HG03103 (cell line): ENCODE data around the gene STAT1.

ENCODE experiments used
- ATAC-seq: cut with Tn5 transposase; IDR thresholded peaks from one replicate; pipeline ENCODE4 v1.9.1; 2021; ENCODE audit warnings: low read depth; ENCODE audit not compliant: unreplicated experiment

STAT1 gene

DNA sequence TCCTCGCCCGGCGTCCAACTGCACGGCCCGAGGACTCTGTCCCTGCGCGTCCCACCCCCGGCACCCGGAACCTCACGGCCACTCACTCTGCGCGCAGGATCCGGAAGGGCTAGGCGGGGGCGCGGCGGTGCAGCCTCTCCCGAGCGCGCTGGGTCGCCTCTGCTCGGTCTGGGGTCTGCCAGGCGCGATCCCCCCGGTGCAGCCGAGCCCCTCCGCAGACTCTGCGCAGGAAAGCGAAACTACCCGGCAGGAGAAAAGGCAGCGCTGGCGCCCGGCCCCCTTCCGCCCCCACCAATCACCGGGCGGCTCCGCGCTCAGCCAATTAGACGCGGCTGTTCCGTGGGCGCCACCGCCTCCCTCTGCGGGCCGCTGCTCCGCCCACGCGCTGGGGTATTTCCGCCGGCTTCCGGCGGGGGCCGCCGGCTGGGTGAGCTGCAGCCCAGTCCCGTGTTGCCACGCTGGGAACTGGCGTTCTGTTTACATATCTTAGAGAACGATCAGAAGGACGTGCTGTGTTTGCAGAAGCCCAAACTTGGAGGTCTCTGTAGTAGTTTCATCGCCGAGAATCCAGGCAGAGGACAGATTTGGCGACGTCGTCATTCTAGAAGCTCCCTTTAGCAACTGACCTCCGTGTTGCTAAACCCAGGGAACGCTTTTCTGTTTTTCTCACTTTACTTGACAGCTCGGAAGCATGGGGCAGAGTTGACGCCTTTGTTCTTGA lies at the start of gene STAT1:
Gene STAT1 (minus strand): TSS at position 240 of the 721 bp plus-strand sequence. CDS start 4,168 bp downstream, outside the sequence.
- peak; percentile 80 for ATAC-seq

DNA sequence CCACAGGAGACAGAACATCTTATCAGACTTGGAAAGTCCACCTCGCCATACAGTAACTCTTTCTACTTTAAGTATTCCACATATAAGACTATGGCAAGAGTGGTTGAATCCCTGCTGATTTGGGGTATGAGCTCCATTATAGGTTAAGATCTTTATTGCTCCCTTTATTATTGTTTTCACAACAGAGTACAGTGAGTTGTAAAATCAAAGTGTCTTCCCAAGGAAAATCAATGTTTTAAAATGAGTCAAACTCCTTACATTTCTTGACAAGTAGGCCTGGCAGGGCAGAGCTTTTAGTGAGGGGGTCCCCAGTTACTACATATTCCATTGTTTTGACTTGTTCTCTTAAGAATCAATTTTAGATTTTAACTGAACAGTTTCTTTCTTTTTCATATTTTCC lies 49.6 kb upstream of the STAT1 start:
- no peak for ATAC-seq

DNA sequence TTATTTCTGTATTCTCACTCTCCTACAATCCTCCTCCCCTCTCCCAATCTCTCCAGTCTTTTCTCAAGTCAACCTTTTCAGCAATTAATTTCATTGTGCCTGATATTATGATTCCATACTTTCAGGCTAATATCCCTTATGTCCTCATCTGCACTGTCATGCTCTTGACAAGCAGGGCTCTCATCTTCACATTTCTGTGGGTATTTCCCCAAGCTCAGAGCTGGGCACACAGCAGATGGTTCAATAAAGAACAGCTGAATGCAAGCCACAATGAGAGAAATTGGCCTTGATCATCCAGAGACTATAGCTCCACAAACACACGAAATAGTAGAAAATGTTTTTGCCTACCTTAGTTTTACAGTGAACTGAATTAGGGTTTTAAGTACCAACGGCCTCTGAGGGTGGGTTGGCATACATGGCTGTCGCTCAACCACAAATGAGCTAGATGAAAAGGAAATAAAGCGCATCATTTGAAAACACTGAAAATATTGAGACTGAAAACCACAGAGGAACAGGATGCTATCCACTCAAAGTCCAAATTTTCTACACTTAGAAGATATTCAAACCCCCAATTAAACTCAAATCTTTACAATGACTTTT lies 47.5 kb upstream of the STAT1 start:
- no peak for ATAC-seq

DNA sequence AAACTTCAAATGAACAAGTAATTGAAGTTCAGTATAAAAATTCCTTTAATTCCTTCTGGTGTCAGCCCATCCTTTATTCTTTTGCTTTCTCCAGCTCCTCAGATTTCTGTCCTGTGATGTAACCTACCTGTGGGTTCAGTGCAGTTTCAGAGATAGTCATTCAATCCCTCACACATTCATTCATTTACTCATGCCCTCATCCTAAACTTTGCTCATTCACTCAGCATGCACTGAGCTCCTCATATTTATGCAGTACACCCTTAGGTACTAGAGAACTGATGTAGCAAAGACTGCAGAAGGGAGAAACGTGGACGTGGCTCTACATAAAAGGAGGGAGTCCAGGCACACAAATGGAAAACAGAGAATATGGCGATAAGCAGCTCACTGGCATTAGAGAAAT lies 45.3 kb upstream of the STAT1 start:
- ATAC-seq: no peak

DNA sequence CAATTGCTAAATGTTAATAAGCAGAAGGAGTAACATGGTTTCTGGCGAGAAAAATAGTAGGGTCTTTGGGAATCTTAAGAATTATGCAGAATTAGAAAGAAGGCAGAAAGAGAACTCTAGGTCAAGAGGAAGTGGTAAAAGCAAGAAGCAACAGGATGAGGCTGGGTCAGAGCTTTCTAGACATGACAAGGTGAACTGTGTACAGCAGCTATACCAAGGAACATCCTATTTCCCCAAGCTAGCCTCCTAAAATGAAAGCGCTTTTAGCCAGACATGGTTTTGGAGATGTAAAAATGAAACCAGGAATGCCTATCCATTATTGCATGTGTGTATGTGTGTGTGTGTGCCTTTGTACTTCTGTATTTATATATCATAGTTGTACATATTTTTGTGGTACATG lies 42.3 kb upstream of the STAT1 start:
- no peak for ATAC-seq

DNA sequence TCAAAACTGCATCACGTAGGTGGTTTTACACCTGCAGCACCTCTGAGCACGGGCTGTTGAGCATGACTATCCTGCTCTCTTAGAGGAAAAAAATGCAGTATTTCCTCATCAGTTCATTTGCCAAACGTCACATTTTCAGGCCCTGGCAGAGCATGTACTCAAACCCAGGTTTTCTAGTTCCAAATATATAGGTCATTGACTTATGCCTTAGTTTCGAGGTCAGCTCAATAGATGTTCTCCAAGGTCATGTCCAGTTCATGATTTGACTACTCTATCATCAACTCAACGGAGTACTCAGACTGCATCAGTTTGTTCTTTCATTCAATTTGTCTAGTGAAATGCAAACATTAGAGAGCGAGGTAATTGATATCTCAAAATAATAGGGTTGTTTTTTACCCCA lies 39.3 kb upstream of the STAT1 start:
- no peak for ATAC-seq

DNA sequence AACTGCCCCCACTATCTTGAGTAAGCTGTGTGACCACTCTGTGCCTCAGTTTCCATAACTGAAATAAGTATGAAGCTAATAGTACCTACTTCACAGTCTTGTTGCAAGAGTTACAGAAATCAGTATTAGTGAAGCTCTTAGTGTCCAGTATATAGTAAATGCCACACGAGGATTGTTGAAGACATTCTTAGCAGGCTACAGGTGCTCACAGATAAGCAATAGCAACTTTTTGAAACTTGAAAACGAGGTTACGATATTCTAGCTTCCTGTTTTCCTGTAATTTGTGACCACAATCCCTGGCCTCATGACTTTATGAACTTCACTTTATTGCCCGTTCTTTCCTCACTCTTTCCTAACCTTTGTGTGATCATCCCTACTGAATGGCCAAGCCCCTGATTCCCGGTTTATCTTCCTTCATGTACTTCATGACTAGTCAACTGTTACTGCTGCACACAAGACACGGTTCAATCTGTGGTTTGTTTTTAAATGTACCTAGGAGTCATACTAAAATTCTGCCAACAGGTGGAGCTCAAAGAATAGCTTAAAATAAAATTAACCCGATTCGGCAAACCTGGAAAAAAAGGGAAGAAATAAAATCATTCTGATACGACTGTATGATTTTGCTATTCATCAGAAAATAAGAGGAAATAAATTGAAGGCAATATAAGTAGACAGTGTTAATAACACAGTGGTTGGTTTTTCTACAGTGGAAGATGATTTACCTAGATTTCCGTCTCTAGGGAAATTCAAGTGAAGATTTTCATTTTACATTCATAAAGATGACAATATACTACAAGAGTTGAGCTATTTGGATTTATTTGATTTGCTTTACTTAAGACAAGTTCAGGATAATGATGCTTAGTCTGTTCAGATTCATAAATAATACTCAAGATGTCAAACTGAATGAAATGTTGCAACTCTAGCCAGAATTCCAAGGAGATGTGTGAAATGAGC lies 38.1 kb upstream of the STAT1 start:
- peak; percentile 51 for ATAC-seq

DNA sequence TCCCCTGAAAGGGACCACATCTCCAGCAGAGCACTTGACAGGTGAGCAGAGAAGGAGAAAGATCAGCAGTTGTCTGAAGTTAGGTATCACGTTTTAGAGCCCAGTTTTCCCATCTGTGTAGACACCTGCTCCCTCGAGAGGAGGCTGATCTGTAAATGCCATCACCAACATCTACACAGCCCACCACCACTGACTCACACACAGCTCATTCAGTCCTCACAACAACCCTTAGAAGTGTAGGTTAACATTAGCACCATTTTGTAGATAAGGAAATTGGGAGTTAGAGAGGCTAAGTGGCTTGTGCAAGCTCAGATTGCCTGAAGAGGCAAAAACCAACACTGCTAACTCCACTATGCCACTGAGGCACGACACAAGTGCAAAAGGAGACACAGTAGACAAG lies 37.2 kb upstream of the STAT1 start:
- ATAC-seq: no peak

DNA sequence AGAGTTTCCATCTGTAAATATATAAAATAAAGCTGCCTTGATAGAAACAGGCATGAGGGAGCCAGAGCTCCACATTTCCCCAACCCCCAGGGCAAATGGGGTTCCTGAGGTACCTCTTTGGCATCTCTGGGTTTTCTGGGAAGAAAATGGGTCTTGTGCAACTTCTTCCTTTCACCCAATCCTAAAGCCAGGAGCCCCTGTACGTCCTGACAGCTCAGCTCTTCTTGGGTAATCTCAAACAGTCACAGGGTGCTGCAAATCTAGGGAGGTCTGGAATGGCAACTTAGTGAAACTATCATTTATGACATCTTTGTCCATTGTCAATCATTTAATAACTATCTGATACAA lies 36.6 kb upstream of the STAT1 start:
- no peak for ATAC-seq

DNA sequence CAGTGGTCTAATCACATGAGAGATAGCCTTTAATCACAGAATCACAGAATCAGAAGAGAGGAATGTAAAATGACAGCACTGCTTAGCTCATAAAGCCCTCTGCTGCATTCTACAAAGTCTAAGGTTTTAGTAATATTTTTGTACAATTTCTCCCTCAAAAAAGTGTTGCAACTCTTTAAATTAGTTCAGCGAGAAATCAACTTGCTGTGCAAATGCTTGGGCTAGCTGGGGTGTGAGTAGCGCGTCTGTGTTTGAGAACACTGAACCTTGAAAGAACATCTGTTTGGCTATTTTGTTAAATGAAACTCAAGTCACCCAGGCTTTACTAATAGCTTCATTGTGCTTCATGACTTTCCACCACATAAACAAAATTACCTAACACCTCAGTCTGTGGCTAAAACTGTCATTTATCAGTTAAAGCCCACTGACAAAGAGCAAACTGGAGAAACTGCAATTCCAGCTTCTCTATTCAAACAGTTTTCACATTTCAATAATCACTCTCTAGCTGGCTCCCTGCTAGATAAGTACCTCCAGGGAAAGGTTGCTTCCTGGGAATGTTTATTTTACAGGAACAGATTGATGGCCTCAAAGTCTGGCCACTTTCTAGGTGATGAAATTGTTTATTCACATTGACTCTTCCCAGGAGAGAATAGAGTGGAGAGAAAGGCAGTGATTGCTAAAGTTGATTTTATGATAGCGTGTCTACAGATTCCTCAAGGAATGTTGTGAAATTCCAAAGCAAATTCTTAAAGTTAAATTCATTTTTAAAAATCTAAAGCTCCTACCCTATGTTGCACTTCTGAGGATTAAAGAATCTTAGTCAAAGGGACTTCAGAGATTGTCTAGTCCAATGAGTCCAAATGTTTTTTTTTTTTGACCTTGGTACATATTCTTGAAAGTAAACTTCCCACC lies 36.0 kb upstream of the STAT1 start:
- no peak for ATAC-seq

DNA sequence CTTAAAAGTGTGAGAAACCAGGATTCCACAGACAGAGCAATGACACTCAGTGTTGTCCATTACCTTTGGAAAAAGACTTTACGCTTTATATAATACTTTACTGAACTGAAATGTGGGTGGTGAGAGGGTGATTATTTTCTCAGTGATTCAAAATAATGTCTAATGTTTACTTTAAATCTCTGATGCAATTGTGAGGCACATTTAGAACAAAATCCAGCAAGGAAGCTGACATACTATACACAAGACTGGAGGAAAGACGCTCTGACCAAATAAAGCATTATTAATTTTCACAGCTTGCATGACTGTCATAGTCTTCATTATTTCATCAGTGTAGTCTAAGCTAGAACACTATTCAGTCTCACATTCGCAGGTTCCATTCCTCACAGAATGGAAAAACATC lies 34.1 kb upstream of the STAT1 start:
- no peak for ATAC-seq

DNA sequence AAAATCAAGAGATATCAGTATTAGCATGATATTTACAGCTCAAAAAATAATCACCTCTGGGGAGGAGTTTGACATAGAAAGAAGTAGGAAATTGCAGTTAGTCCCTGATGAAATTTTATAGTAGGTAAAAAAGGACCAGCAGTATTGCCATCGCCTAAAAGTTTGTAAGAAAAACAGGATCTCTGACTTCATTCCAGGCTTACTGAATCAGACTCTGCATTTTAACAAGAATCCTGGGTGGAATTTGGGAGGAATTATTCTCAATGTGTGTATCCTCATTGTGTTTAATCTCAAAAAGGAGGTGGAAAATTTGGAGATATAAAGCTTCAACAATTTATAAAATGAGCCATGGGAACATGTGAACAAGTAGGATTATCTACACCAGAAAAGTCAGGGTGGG lies 31.2 kb upstream of the STAT1 start:
- no peak for ATAC-seq

DNA sequence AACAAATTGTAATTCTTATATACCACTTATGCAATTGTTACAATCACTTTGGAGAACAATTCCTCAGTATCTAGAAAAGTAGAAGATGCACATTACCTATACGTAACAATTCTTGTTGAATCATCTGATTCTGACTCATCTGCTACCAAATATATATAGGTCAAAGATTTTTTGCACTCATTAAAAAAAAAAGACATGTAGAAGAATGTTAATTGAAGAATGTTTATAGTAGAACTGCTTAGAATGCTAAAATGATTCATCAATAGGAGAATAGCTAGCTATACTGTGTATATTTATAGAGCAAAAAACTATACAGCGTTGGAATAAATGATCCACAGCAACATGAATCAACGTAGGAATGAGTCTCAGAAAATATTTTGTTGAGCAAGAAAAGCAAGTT lies 29.5 kb upstream of the STAT1 start:
- ATAC-seq: no peak

DNA sequence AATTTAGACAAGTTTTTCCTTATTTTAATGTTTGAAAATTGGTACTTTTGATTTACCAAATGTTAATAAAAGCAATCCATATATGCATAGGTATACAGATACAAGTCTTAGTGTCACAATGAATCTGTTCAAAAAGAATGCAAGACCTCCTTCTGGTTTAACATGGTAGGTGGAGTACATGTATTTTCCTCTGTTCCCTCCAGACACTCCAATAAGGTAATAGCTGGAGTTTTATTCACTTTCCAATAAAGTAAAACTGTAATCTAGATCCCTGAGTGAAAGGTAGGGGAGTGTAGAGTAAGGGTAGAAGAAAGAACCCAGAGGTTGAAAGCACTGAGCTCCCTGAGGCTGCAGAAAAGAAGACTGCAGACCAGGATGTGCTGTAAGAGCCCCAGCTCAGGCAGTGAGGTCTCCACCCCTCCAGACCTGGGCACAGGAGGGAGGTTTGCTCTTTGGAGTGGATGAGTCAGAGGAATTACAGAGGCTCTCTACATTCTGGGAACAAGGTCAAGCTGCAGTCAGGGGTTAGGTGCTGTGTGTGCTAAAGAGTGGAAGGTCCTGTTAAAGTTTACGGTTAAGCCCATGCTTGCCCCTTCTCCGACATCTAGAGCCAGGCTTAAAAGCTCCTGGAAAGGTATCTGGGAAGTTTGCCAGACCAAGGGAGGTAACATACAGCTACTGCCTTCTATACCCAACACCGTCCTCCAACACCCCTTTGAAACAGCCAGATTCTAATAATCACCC lies 27.6 kb upstream of the STAT1 start:
- ATAC-seq: no peak

DNA sequence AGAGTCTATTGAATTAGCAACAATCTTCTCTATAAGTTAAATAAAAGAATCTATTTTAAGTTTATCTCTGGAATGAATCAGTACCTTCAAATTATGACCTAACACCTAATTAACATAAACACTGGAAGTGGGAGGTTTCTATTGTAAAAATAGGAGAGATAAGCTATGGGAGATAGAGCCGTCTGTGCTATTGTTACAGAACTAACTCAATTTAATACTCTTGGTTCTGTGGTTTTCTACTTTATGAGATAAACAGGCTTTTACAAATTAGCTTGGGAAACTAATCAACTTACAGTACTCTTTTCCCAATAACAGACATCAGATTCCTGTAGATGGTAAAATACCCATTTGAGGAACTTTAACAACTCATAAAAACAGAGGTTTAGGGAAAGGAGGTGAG lies 25.6 kb upstream of the STAT1 start:
- ATAC-seq: no peak

DNA sequence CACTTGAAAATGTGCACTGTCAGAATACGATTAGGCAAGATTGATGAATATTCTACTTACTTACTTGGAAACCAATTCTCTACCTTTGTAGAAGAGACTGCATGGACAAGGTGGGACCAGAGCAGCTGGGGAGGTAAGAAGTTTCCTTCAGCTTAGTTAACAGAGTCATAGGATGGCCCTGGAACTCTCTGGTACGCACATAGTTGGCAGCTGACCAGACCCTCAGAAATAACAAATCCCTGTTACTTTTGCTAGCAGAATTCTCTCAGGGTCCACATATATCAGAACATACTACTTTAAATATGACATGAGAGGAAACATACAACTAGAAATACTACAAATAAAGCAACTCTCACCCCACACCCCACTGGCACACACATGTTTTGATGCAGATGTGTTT lies 24.8 kb upstream of the STAT1 start:
- no peak for ATAC-seq

DNA sequence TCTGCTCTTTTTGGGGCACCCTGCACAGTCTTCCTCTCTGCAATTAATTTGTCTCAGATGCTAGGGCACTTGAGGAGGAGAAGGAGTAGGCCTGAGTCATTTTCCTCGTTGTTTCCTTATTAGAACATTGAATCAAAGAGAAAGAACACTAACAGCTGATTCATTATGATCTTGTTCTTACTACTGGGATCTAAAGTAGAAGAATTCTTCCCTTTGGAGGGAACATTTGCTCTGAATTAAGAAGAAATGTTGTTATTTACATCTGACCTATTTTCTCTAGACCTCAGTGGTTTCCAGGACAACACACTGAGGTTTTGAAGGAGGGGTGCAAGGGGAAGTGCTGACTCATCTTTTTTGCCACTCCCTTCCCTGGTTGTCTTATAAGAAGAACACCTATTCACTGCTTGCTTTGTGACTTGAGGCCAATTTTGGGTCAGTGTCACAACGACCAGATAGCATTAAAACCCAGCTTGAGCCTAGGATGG lies 24.3 kb upstream of the STAT1 start:
- no peak for ATAC-seq

DNA sequence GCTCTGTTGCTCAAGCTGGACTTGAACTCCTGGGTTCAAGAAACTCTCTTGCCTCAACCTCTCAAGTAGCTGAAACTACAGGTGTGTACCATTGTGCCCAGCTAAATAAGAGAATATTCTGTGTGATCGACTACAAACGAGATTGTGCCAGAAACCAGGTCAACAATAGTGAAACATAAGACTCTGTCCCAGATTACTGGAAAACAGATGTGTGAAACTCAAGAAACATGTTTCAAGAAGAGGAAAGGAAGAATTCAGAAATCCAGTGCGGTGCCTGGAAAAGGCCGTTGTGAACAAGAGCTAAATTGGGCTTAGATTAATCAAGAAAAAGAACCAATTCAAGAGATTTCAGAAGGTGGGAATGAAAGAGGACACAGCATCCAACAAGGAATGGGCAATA lies 23.4 kb upstream of the STAT1 start:
- ATAC-seq: no peak

DNA sequence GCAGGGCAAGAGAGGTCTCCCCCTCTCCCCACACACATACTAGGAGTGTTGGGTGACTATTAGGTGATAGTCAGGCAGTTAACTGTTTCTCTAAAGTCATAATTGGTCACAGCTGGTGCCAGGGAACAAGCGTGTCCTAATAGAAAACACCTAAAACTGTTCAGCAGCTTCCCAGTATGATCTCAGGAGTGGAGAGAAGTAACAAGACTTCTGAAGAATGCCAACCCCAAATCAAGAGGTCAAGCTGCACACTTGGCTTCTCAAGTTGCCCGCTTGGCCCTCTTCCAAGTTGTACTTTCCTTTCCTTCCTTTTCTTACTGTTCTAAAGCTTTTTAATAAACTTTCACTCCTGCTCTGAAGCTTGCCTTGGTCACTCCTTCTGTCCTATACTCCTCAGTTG lies 22.4 kb upstream of the STAT1 start:
- ATAC-seq: no peak
